Lower leg skin (tissue), 4 donors: ENCODE measurements around the gene CLMP. TPM values are rescaled to one million over a fixed set of nuclear protein-coding genes. Genes with fewer than 3 reads are reported as not detected.
"Not testable (repeated sequence)": the region's sequence is repeated elsewhere in the genome, so short reads cannot be mapped to it uniquely, and the experiment has no call there.

ENCODE experiments used
- DNase-seq, 2 donors: peaks; one replicate each; pipeline ENCODE4 v3.0.0-alpha.2; 2019; ENCODE audit warnings: low spot score in 2 of 2
- H3K4me3 ChIP-seq: fragments of 200-600 bp; sonication (generic); 2 replicates; pipeline ENCODE4 v1.5.1; 2017; ENCODE audit warnings: mild to moderate bottlenecking, low read depth; ENCODE audit not compliant: poor library complexity, severe bottlenecking
- CTCF ChIP-seq, 3 donors: fragments of 450-650 bp; IDR thresholded peaks; one replicate each; pipeline ENCODE4 v1.5.1; 2016; ENCODE audit warnings: antibody characterized with exemption in 3 of 3, mild to moderate bottlenecking in 3 of 3, moderate library complexity in 2 of 3
- POLR2A ChIP-seq, 2 donors: fragments of 450-650 bp; IDR thresholded peaks; one replicate each; pipeline ENCODE4 v1.6.1; 2016 to 2017; ENCODE audit warnings: antibody characterized with exemption in 2 of 2, mild to moderate bottlenecking in 1 of 2, moderate library complexity in 1 of 2
- whole genome bisulfite sequencing, 2 donors: methylation state at CpG; one replicate each; pipeline ENCODE4 v1.1.5; 2018; 5-methylcytosine and 5-hydroxymethylcytosine counted together
- intact Hi-C: fragments of 100-400 bp; cut with DNase I; formaldehyde crosslinking; loops from one replicate; pipeline ENCODE4 v1.15.0; 2023; ENCODE audit warnings: low total_unique reads
- total RNA-seq, 4 donors: library from RNA; depleted of rRNA; stranded (reverse); fragments of >200 nt; gene quantifications; one replicate each; pipeline ENCODE4 v1.1.0, GENCODE V29; 2016

The CLMP gene
- total RNA-seq, 4 donors from 2014 or later: 7.6 to 27.0 (median 17.7) TPM

GRCh38 chr11:123206791-123207434 is 11.9 kb upstream of the CLMP start:
- no peak for TF ChIP-seq POLR2A (IDR thresholded peaks at IDR 0.05)
- intact Hi-C loops: no loop called here
- no peak for DNase-seq
- WGBS, 2 donors: 42 to 56% methylated on average over 9 to 10 of the region's 10 CpGs
- H3K4me3 ChIP-seq: no peak overlapping the region

GRCh38 chr11:123206055-123206454 is 11.0 kb upstream of the CLMP start:
- WGBS, 2 donors: 74 to 79% methylated on average over 7 of the region's 7 CpGs
- DNase-seq, H3K4me3 ChIP-seq, intact Hi-C loops: not testable (repeated sequence)

- TF ChIP-seq CTCF (IDR thresholded peaks at IDR 0.05) (no peak), POLR2A (IDR thresholded peaks at IDR 0.05) (no peak)
- H3K4me3 ChIP-seq: no peak overlapping the region
- intact Hi-C loops: no loop called here
- peak in 1 of 2 donors; percentile 20 for DNase-seq
- 74 to 78% methylated on average over 6 of the region's 6 CpGs for WGBS, 2 donors
Observed at GRCh38 chr11:123203934-123204333, 8.9 kb upstream of the CLMP start.

- no peak overlapping the region for H3K4me3 ChIP-seq
- TF ChIP-seq POLR2A (IDR thresholded peaks at IDR 0.05) (no peak), CTCF (IDR thresholded peaks at IDR 0.05) (no peak)
- WGBS, 2 donors: 58 to 71% methylated on average over 4 of the region's 4 CpGs
- intact Hi-C loops: no loop called here
- no peak for DNase-seq
Observed at GRCh38 chr11:123203471-123203870, 8.4 kb upstream of the CLMP start.

- H3K4me3 ChIP-seq: no peak overlapping the region
- intact Hi-C loops: no loop called here
- WGBS, 2 donors: 59 to 60% methylated on average over 10 of the region's 10 CpGs
- DNase-seq: peak in 1 of 2 donors; percentile 60
- TF ChIP-seq POLR2A (IDR thresholded peaks at IDR 0.05) (no peak), CTCF (IDR thresholded peaks at IDR 0.05) (no peak)
Observed at GRCh38 chr11:123202155-123203151, 7.4 kb upstream of the CLMP start.

- TF ChIP-seq POLR2A (IDR thresholded peaks at IDR 0.05) (no peak), CTCF (IDR thresholded peaks at IDR 0.05) (no peak)
- intact Hi-C loops: no loop called here
- no peak overlapping the region for H3K4me3 ChIP-seq
- WGBS, 2 donors: 79 to 80% methylated on average over 4 of the region's 4 CpGs
- DNase-seq: peak in 1 of 2 donors; percentile 1
Observed at GRCh38 chr11:123200264-123200663, 5.2 kb upstream of the CLMP start.
